ENCODE measurements around the gene PHKB. TPM values are rescaled to one million over a fixed set of nuclear protein-coding genes. Genes with fewer than 3 reads are reported as not detected.

Gene PHKB
- total RNA-seq, 1 donor from 2014 or later, result 109 TPM

DNA sequence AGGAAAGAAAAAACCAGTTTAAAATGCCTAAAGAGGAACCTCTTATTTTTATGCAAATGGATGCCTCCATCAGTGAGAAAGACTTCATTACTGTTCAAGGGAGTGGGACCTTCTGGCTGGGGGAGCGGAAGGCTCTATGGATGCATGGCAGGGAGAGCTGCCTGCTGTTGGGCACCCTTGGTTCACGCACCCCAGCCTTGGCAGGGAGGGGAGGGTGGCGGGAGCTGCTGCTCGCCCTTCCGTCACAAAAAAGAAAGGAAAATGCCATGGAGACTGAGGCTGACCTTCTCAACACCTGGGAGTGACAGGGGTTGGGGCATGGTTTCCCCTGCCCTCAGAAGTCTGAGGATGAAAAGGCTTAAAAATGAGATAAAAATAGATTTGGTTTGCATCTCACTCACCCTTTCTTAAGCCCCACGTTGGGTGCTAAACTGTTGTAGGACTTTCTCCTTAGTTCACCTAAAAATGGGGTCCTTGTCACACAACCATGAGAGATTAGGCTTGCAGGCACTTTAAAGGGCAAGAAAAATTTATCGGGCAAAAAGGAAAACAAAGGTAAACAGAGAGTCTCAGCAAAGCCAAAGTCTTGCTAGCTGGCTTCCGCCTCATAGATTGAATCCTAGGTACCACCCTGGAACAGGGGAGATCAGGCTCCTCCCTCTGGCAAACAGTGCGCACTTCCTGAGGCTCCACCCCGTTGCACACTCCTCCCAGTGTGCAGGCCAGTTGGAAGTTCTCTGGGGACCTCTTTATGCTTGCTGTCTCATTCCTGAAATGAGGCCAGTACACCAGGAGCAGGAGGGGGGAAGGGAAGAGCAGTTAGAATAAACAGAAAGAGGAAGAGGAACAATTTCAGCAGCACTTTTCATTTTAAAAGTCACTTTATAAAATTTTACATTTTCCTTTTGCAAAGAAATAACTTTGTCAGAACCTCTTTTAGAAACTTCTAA lies 31.6 kb downstream of the PHKB start:
- Histone ChIP-seq H3K36me3 (peaks cover 15% of the 10 kb centered on the region), H3F3A (ENCODE audit: low read depth) (no peaks in the 10 kb centered on the region), H4K20me1 (ENCODE audit: low read depth) (no peaks in the 10 kb centered on the region), H3K9me3 (ENCODE audit: low read depth) (peaks cover 23% of the 10 kb centered on the region), H3K4me2 (no peak overlapping the region), H3K27ac (no peak overlapping the region), H3K79me2 (ENCODE audit: low read depth) (peaks cover 26% of the 10 kb centered on the region), H3K27me3 (no peaks in the 10 kb centered on the region), H3K4me1 (peaks cover 4% of the 10 kb centered on the region), H3K4me3 (no peak overlapping the region), H3K9ac (no peak overlapping the region), H2AFZ (replicated peaks) (no peak overlapping the region)
- Mint-ChIP-seq H3K27me3 (ENCODE audit: insufficient read depth, low read depth) (no peaks in the 10 kb centered on the region), H3K4me1 (peaks cover 8% of the 10 kb centered on the region), H3K9me3 (peaks cover 16% of the 10 kb centered on the region), H3K27ac (no peak overlapping the region), H3K4me3 (no peak overlapping the region), H3K36me3 (peaks cover 9% of the 10 kb centered on the region)
- no peak for DNase-seq (ENCODE audit: low spot score)
- TF ChIP-seq EZH2 (IDR thresholded peaks at IDR 0.05) (no peak), EZH2phosphoT487 (IDR thresholded peaks at IDR 0.05) (no peak)

DNA sequence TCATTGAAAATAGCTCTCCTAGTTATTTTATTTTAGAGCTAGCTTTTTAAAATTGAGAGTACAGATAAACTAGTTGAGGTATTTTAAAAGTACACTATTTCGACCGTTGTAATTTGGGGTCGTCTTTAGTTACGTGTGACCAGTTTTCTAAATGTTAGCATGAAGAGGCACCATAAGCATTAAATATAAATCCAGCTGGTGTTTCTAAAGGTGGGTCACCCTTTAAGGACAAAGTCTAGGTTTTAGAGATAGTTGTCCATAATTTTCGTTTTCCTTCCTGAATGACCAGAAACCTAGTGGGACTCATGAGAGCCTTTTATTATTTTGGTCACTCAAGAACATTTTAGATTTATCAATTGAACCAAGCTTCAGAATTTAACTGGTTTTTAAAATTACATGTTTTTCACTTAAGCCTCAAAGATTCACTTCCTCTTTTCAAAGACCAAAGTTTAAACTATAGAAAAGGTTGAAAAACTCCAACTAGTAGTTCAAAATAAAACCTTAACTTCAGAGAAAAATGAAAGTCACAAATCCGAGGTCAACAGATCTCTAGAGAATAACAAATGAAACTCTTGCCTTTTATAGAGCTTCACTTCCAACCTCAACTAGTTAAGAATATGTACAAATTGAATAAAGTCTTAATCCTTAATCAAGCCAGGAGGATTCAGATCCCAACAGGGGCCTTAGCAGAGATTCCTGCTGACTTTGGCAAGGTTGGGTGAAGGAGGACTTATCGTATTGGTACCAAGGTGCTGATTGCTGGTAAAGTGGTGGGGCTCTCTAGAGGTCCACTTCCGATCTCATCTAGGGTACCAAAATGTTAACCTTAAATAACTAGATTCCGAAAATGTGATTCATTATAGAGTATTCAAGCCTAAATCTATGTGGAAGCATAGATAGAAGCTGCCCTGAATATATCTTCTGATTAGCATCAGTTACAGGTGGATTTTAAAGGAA lies 32.5 kb downstream of the PHKB start:
- H3K27me3 ChIP-seq, result no peaks in the 10 kb centered on the region
- no peak for DNase-seq (ENCODE audit: low spot score)
- peaks cover 4% of the 10 kb centered on the region for H3K4me1 ChIP-seq
- Mint-ChIP-seq H3K9me3 (peaks cover 11% of the 10 kb centered on the region), H3K36me3 (peaks cover 6% of the 10 kb centered on the region), H3K4me3 (no peak overlapping the region), H3K4me1 (peaks cover 8% of the 10 kb centered on the region), H3K27ac (no peak overlapping the region), H3K27me3 (ENCODE audit: insufficient read depth, low read depth) (no peaks in the 10 kb centered on the region)
- H3K9me3 ChIP-seq (ENCODE audit: low read depth), result peaks cover 18% of the 10 kb centered on the region
- no peak overlapping the region for H2AFZ ChIP-seq (replicated peaks)
- peaks cover 18% of the 10 kb centered on the region for H3K79me2 ChIP-seq (ENCODE audit: low read depth)
- no peak overlapping the region for H3K9ac ChIP-seq
- H4K20me1 ChIP-seq (ENCODE audit: low read depth), result no peaks in the 10 kb centered on the region
- peaks cover 16% of the 10 kb centered on the region for H3K36me3 ChIP-seq
- no peak for TF ChIP-seq EZH2phosphoT487 (IDR thresholded peaks at IDR 0.05)
- no peak for TF ChIP-seq CTCF (IDR thresholded peaks at IDR 0.05)
- no peak for TF ChIP-seq EZH2 (IDR thresholded peaks at IDR 0.05)
- H3F3A ChIP-seq (ENCODE audit: low read depth), result no peaks in the 10 kb centered on the region
- no peak overlapping the region for H3K4me3 ChIP-seq
- no peak overlapping the region for H3K27ac ChIP-seq
- H3K4me2 ChIP-seq, result no peak overlapping the region

GRCh38 chr16:47499080-47499699 lies 38.1 kb downstream of the PHKB start:
- Histone ChIP-seq H2AFZ (replicated peaks) (no peak overlapping the region), H3K9ac (no peak overlapping the region), H3K4me1 (no peaks in the 10 kb centered on the region), H3K27me3 (no peaks in the 10 kb centered on the region), H3K36me3 (peaks cover 6% of the 10 kb centered on the region), H3K79me2 (ENCODE audit: low read depth) (peaks cover 10% of the 10 kb centered on the region), H3K4me2 (no peak overlapping the region), H3K27ac (no peak overlapping the region), H3K4me3 (no peak overlapping the region), H3F3A (ENCODE audit: low read depth) (no peaks in the 10 kb centered on the region), H3K9me3 (ENCODE audit: low read depth) (no peaks in the 10 kb centered on the region), H4K20me1 (ENCODE audit: low read depth) (no peaks in the 10 kb centered on the region)
- no peaks in the 10 kb centered on the region for H3K27me3 Mint-ChIP-seq (ENCODE audit: insufficient read depth, low read depth)
- no peak for TF ChIP-seq EZH2 (IDR thresholded peaks at IDR 0.05)
- TF ChIP-seq CTCF (IDR thresholded peaks at IDR 0.05), result no peak
- TF ChIP-seq EZH2phosphoT487 (IDR thresholded peaks at IDR 0.05), result no peak
- no peaks in the 10 kb centered on the region for H3K4me1 Mint-ChIP-seq
- H3K27ac Mint-ChIP-seq, result no peak overlapping the region
- peaks cover 13% of the 10 kb centered on the region for H3K36me3 Mint-ChIP-seq
- no peaks in the 10 kb centered on the region for H3K9me3 Mint-ChIP-seq
- DNase-seq (ENCODE audit: low spot score), result no peak
- no peak overlapping the region for H3K4me3 Mint-ChIP-seq

All from neural progenitor cell (in vitro differentiated cells).